ENCODE results near the gene HNRNPUL1.
"Not testable (repeated sequence)": the region's sequence is repeated elsewhere in the genome, so short reads cannot be mapped to it uniquely, and the experiment has no call there.

Gene HNRNPUL1

GRCh38 chr19:41288673-41289530, 24.7 kb downstream of the HNRNPUL1 start:
- Histone ChIP-seq H3K18ac (ENCODE audit: low read length) (no peak overlapping the region), H3K36me3 (replicated peaks in 1 of 2; ENCODE audit: control insufficient read depth in 2 of 2, insufficient read depth in 2 of 2, low read length in 2 of 2) (peaks cover 51 to 98% of the 10 kb centered on the region in 2 donors), H3K4ac (ENCODE audit: low read length) (no peak overlapping the region), H2AFZ (ENCODE audit: low read length) (no peak overlapping the region), H2AK5ac (ENCODE audit: low read depth, low read length) (no peak overlapping the region), H4K8ac (ENCODE audit: low read depth, low read length) (no peak overlapping the region), H3K9me3 (replicated peaks in 1 of 2; ENCODE audit: control insufficient read depth in 2 of 2, insufficient read depth in 1 of 2, low read depth in 1 of 2, low read length in 2 of 2) (no peaks in the 10 kb centered on the region), H2BK12ac (ENCODE audit: low read length) (no peak overlapping the region), H3K4me2 (ENCODE audit: insufficient read depth, low read length, poor library complexity, severe bottlenecking) (no peak overlapping the region), H3K27ac (replicated peaks; ENCODE audit: low read length) (no peak overlapping the region), H3K79me1 (ENCODE audit: low read depth, low read length) (no peaks in the 10 kb centered on the region), H2BK5ac (ENCODE audit: low read length) (no peak overlapping the region), H3K4me3 (ENCODE audit: low read length in 2 of 2) (no peak overlapping the region), H2BK15ac (ENCODE audit: low read length) (no peak overlapping the region), H3K14ac (ENCODE audit: low read length) (no peak overlapping the region), H3K9ac (ENCODE audit: low read depth, low read length, poor library complexity) (no peak overlapping the region), H3K4me1 (ENCODE audit: control insufficient read depth in 2 of 2, insufficient read depth in 1 of 2, low read depth in 1 of 2, low read length in 2 of 2) (peaks cover 0 to 2% of the 10 kb centered on the region in 2 donors), H2BK120ac (ENCODE audit: low read depth, low read length) (no peak overlapping the region), H3K23ac (ENCODE audit: low read depth, low read length, poor library complexity) (no peak overlapping the region), H3K27me3 (ENCODE audit: control insufficient read depth in 3 of 3, insufficient read depth in 3 of 3, low read depth in 1 of 3, low read length in 3 of 3) (no peaks in the 10 kb centered on the region), H4K91ac (ENCODE audit: low read depth, low read length, poor library complexity) (no peak overlapping the region)
- WGBS, 2 donors (ENCODE audit: extremely low coverage in 2 of 2, insufficient read length in 2 of 2, insufficient replicate concordance in 1 of 2), result no CpG with 5 or more reads among the region's 3 CpGs
- no peak for DNase-seq (ENCODE audit: low spot score)

- not testable (repeated sequence) for H2BK15ac ChIP-seq (ENCODE audit: low read length); H3K23ac ChIP-seq (ENCODE audit: low read depth, low read length, poor library complexity); H3K79me1 ChIP-seq (ENCODE audit: low read depth, low read length); H3K18ac ChIP-seq (ENCODE audit: low read length); H3K27me3 ChIP-seq (ENCODE audit: control insufficient read depth in 3 of 3, insufficient read depth in 3 of 3, low read depth in 1 of 3, low read length in 3 of 3); H2BK5ac ChIP-seq (ENCODE audit: low read length); H4K91ac ChIP-seq (ENCODE audit: low read depth, low read length, poor library complexity); H3K27ac ChIP-seq (replicated peaks; ENCODE audit: low read length); H3K4me2 ChIP-seq (ENCODE audit: insufficient read depth, low read length, poor library complexity, severe bottlenecking); H3K9me3 ChIP-seq (replicated peaks in 1 of 2; ENCODE audit: control insufficient read depth in 2 of 2, insufficient read depth in 1 of 2, low read depth in 1 of 2, low read length in 2 of 2); H3K4me1 ChIP-seq (ENCODE audit: control insufficient read depth in 2 of 2, insufficient read depth in 1 of 2, low read depth in 1 of 2, low read length in 2 of 2); H3K9ac ChIP-seq (ENCODE audit: low read depth, low read length, poor library complexity); H3K4ac ChIP-seq (ENCODE audit: low read length); H3K4me3 ChIP-seq (ENCODE audit: low read length in 2 of 2); H2AK5ac ChIP-seq (ENCODE audit: low read depth, low read length); H2BK120ac ChIP-seq (ENCODE audit: low read depth, low read length); H4K8ac ChIP-seq (ENCODE audit: low read depth, low read length); H2AFZ ChIP-seq (ENCODE audit: low read length); DNase-seq (ENCODE audit: low spot score); H2BK12ac ChIP-seq (ENCODE audit: low read length); H3K14ac ChIP-seq (ENCODE audit: low read length)
- peaks cover 56 to 98% of the 10 kb centered on the region in 2 donors for H3K36me3 ChIP-seq (replicated peaks in 1 of 2; ENCODE audit: control insufficient read depth in 2 of 2, insufficient read depth in 2 of 2, low read length in 2 of 2)
- no CpG with 5 or more reads among the region's 8 CpGs for WGBS, 2 donors (ENCODE audit: extremely low coverage in 2 of 2, insufficient read length in 2 of 2, insufficient replicate concordance in 1 of 2)
Observed at GRCh38 chr19:41289814-41290213, 25.6 kb downstream of the HNRNPUL1 start.

GRCh38 chr19:41294393-41294792, 30.2 kb downstream of the HNRNPUL1 start:
- H2BK5ac ChIP-seq (ENCODE audit: low read length), result no peak overlapping the region
- no peak overlapping the region for H3K9ac ChIP-seq (ENCODE audit: low read depth, low read length, poor library complexity)
- no peak overlapping the region for H3K4me3 ChIP-seq (ENCODE audit: low read length in 2 of 2)
- H4K8ac ChIP-seq (ENCODE audit: low read depth, low read length), result no peak overlapping the region
- no peak overlapping the region for H3K4ac ChIP-seq (ENCODE audit: low read length)
- no peak overlapping the region for H2AK5ac ChIP-seq (ENCODE audit: low read depth, low read length)
- no peak overlapping the region for H4K91ac ChIP-seq (ENCODE audit: low read depth, low read length, poor library complexity)
- no peak overlapping the region for H2AFZ ChIP-seq (ENCODE audit: low read length)
- no peak overlapping the region for H3K27ac ChIP-seq (replicated peaks; ENCODE audit: low read length)
- H3K36me3 ChIP-seq (replicated peaks in 1 of 2; ENCODE audit: control insufficient read depth in 2 of 2, insufficient read depth in 2 of 2, low read length in 2 of 2), result peaks cover 81 to 99% of the 10 kb centered on the region in 2 donors
- no peak overlapping the region for H2BK12ac ChIP-seq (ENCODE audit: low read length)
- no peaks in the 10 kb centered on the region for H3K9me3 ChIP-seq (replicated peaks in 1 of 2; ENCODE audit: control insufficient read depth in 2 of 2, insufficient read depth in 1 of 2, low read depth in 1 of 2, low read length in 2 of 2)
- no peak overlapping the region for H3K4me2 ChIP-seq (ENCODE audit: insufficient read depth, low read length, poor library complexity, severe bottlenecking)
- H3K23ac ChIP-seq (ENCODE audit: low read depth, low read length, poor library complexity), result no peak overlapping the region
- H2BK120ac ChIP-seq (ENCODE audit: low read depth, low read length), result no peak overlapping the region
- peaks cover 1% of the 10 kb centered on the region for H3K79me1 ChIP-seq (ENCODE audit: low read depth, low read length)
- H3K14ac ChIP-seq (ENCODE audit: low read length), result no peak overlapping the region
- no peak for DNase-seq (ENCODE audit: low spot score)
- no peaks in the 10 kb centered on the region for H3K27me3 ChIP-seq (ENCODE audit: control insufficient read depth in 3 of 3, insufficient read depth in 3 of 3, low read depth in 1 of 3, low read length in 3 of 3)
- H3K18ac ChIP-seq (ENCODE audit: low read length), result no peak overlapping the region
- no CpG with 5 or more reads among the region's 10 CpGs for WGBS, 2 donors (ENCODE audit: extremely low coverage in 2 of 2, insufficient read length in 2 of 2, insufficient replicate concordance in 1 of 2)
- H2BK15ac ChIP-seq (ENCODE audit: low read length), result no peak overlapping the region
- H3K4me1 ChIP-seq (ENCODE audit: control insufficient read depth in 2 of 2, insufficient read depth in 1 of 2, low read depth in 1 of 2, low read length in 2 of 2), result peaks cover 0 to 4% of the 10 kb centered on the region in 2 donors

GRCh38 chr19:41295499-41295898, 31.3 kb downstream of the HNRNPUL1 start:
- Histone ChIP-seq H2BK120ac (ENCODE audit: low read depth, low read length) (no peak overlapping the region), H3K4ac (ENCODE audit: low read length) (no peak overlapping the region), H4K8ac (ENCODE audit: low read depth, low read length) (no peak overlapping the region), H3K9me3 (replicated peaks in 1 of 2; ENCODE audit: control insufficient read depth in 2 of 2, insufficient read depth in 1 of 2, low read depth in 1 of 2, low read length in 2 of 2) (no peaks in the 10 kb centered on the region), H2AFZ (ENCODE audit: low read length) (no peak overlapping the region), H3K9ac (ENCODE audit: low read depth, low read length, poor library complexity) (no peak overlapping the region), H3K27ac (replicated peaks; ENCODE audit: low read length) (no peak overlapping the region), H3K4me3 (ENCODE audit: low read length in 2 of 2) (no peak overlapping the region), H4K91ac (ENCODE audit: low read depth, low read length, poor library complexity) (no peak overlapping the region), H2BK15ac (ENCODE audit: low read length) (no peak overlapping the region), H3K14ac (ENCODE audit: low read length) (no peak overlapping the region), H3K23ac (ENCODE audit: low read depth, low read length, poor library complexity) (no peak overlapping the region), H2AK5ac (ENCODE audit: low read depth, low read length) (no peak overlapping the region), H3K18ac (ENCODE audit: low read length) (no peak overlapping the region), H2BK5ac (ENCODE audit: low read length) (no peak overlapping the region), H3K4me2 (ENCODE audit: insufficient read depth, low read length, poor library complexity, severe bottlenecking) (no peak overlapping the region), H2BK12ac (ENCODE audit: low read length) (no peak overlapping the region), H3K4me1 (ENCODE audit: control insufficient read depth in 2 of 2, insufficient read depth in 1 of 2, low read depth in 1 of 2, low read length in 2 of 2) (peaks cover 0 to 4% of the 10 kb centered on the region in 2 donors), H3K36me3 (replicated peaks in 1 of 2; ENCODE audit: control insufficient read depth in 2 of 2, insufficient read depth in 2 of 2, low read length in 2 of 2) (peaks cover 85 to 99% of the 10 kb centered on the region in 2 donors), H3K27me3 (ENCODE audit: control insufficient read depth in 3 of 3, insufficient read depth in 3 of 3, low read depth in 1 of 3, low read length in 3 of 3) (no peaks in the 10 kb centered on the region), H3K79me1 (ENCODE audit: low read depth, low read length) (peaks cover 1% of the 10 kb centered on the region)
- no peak for DNase-seq (ENCODE audit: low spot score)
- no CpG with 5 or more reads among the region's 6 CpGs for WGBS, 2 donors (ENCODE audit: extremely low coverage in 2 of 2, insufficient read length in 2 of 2, insufficient replicate concordance in 1 of 2)

Data from neuronal stem cell (in vitro differentiated cells).